Vagina (tissue), 2 donors: ENCODE measurements around the gene SPOCK1. TPM values are rescaled to one million over a fixed set of nuclear protein-coding genes. Genes with fewer than 3 reads are reported as not detected.

Experiments
- DNase-seq, 2 donors: peaks; one replicate each; pipeline ENCODE4 v3.0.0-alpha.2; 2017; ENCODE audit errors: extremely low spot score in 2 of 2
- H3K27ac ChIP-seq: fragments of 200-600 bp; sonication (generic); one replicate; pipeline ENCODE4 v1.5.1; 2019
- H3K27me3 ChIP-seq: fragments of 200-600 bp; sonication (generic); one replicate; pipeline ENCODE4 v1.5.1; 2019
- H3K36me3 ChIP-seq, 2 donors: fragments of 200-600 bp; sonication (generic); one replicate each; pipeline ENCODE4 v1.5.1; 2017 to 2019
- H3K4me1 ChIP-seq: fragments of 200-600 bp; sonication (generic); one replicate; pipeline ENCODE4 v1.5.1; 2019
- H3K4me3 ChIP-seq, 2 donors: fragments of 200-600 bp; sonication (generic); 1 replicate in 1 of 2; 2 replicates in 1 of 2; pipeline ENCODE4 v1.5.1; 2016 to 2019
- H3K9me3 ChIP-seq: fragments of 200-600 bp; sonication (generic); one replicate; pipeline ENCODE4 v1.5.1; 2019
- POLR2A ChIP-seq, 2 donors: fragments of 450-650 bp; IDR thresholded peaks; one replicate each; pipeline ENCODE4 v1.6.1; 2017; ENCODE audit warnings: antibody characterized with exemption in 2 of 2, mild to moderate bottlenecking in 2 of 2, moderate library complexity in 2 of 2
- POLR2AphosphoS5 ChIP-seq, 2 donors: sonication (generic); formaldehyde crosslinking; IDR thresholded peaks; one replicate each; pipeline ENCODE4 v1.9.0; 2017; ENCODE audit warnings: antibody characterized with exemption in 2 of 2, mild to moderate bottlenecking in 2 of 2, low read depth in 1 of 2; ENCODE audit not compliant: insufficient read depth in 1 of 2
- intact Hi-C: fragments of 100-400 bp; cut with DNase I; formaldehyde crosslinking; loops from one replicate; pipeline ENCODE4 v1.15.1; 2023
- total RNA-seq: library from RNA; depleted of rRNA; stranded (reverse); fragments of >200 nt; gene quantifications from one replicate; pipeline ENCODE4 v1.2.3, GENCODE V29; 2016
- TF ChIP-seq, protein P1 (sequence below), 3 experiments: fragments of 450-650 bp in 2 of 3; fragments of 200-600 bp in 1 of 3; sonication (generic) in 1 of 3; IDR thresholded peaks; one replicate each; pipeline ENCODE4 v1.5.1; 2017 to 2019; ENCODE audit warnings: antibody characterized with exemption in 3 of 3, mild to moderate bottlenecking in 2 of 3, moderate library complexity in 2 of 3

Gene SPOCK1
- total RNA-seq, 1 donor from 2014 or later = 70.7 TPM

- Histone ChIP-seq H3K27me3 (no peaks in the 10 kb centered on the region), H3K4me3 (no peak overlapping the region), H3K27ac (no peak overlapping the region), H3K4me1 (no peaks in the 10 kb centered on the region), H3K36me3 (no peaks in the 10 kb centered on the region), H3K9me3 (no peaks in the 10 kb centered on the region)
- TF ChIP-seq, protein P1, sequence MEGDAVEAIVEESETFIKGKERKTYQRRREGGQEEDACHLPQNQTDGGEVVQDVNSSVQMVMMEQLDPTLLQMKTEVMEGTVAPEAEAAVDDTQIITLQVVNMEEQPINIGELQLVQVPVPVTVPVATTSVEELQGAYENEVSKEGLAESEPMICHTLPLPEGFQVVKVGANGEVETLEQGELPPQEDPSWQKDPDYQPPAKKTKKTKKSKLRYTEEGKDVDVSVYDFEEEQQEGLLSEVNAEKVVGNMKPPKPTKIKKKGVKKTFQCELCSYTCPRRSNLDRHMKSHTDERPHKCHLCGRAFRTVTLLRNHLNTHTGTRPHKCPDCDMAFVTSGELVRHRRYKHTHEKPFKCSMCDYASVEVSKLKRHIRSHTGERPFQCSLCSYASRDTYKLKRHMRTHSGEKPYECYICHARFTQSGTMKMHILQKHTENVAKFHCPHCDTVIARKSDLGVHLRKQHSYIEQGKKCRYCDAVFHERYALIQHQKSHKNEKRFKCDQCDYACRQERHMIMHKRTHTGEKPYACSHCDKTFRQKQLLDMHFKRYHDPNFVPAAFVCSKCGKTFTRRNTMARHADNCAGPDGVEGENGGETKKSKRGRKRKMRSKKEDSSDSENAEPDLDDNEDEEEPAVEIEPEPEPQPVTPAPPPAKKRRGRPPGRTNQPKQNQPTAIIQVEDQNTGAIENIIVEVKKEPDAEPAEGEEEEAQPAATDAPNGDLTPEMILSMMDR (IDR thresholded peaks at IDR 0.05) = no peak
- no peak for TF ChIP-seq POLR2AphosphoS5 (IDR thresholded peaks at IDR 0.05; ENCODE audit: insufficient read depth in 1 of 2, low read depth in 1 of 2)
- no peak for TF ChIP-seq POLR2A (IDR thresholded peaks at IDR 0.05)
- no peak for DNase-seq
- intact Hi-C loops = no loop called here
Observed at GRCh38 chr5:137340881-137341280, 158.2 kb downstream of the SPOCK1 start.

DNA sequence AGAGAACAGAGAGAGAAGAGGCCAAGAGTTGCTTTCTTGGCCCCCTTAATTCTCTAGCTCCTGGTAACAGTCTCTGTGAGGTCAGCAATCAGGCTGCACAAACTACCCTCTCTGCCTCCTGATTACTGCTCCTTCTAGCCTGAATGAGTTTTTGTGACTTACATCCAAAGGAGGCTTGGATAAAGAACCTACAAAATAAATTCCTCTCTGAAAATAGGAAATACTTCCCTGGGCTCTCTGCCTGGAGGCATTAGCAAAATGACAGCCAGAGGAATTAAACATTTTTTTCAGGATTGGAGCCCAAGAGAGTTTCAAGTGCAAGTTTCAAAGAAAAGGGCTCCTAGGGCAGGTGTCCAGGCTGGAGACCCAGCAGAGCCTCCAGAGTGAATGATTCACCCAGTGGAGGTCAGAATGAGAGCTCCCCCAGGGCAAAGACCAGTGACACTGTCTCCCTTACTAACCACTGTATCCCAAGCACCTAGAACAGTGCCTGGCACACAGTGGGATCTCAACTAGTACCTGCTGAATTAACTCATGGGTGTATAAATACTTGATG lies 162.5 kb downstream of the SPOCK1 start:
- no peak overlapping the region for H3K4me3 ChIP-seq
- no peaks in the 10 kb centered on the region for H3K4me1 ChIP-seq
- intact Hi-C loops = no loop called here
- H3K9me3 ChIP-seq = no peaks in the 10 kb centered on the region
- H3K36me3 ChIP-seq = no peaks in the 10 kb centered on the region
- TF ChIP-seq POLR2AphosphoS5 (IDR thresholded peaks at IDR 0.05; ENCODE audit: insufficient read depth in 1 of 2, low read depth in 1 of 2) = no peak
- TF ChIP-seq, protein P1 (IDR thresholded peaks at IDR 0.05) = no peak
- TF ChIP-seq POLR2A (IDR thresholded peaks at IDR 0.05) = no peak
- no peak for DNase-seq
- no peaks in the 10 kb centered on the region for H3K27me3 ChIP-seq
- H3K27ac ChIP-seq = no peak overlapping the region

GRCh38 chr5:137336161-137336560 lies 163.0 kb downstream of the SPOCK1 start:
- no peaks in the 10 kb centered on the region for H3K36me3 ChIP-seq
- no peaks in the 10 kb centered on the region for H3K27me3 ChIP-seq
- DNase-seq = no peak
- intact Hi-C loops = no loop called here
- no peaks in the 10 kb centered on the region for H3K9me3 ChIP-seq
- H3K4me1 ChIP-seq = no peaks in the 10 kb centered on the region
- H3K4me3 ChIP-seq = no peak overlapping the region
- no peak for TF ChIP-seq POLR2A (IDR thresholded peaks at IDR 0.05)
- TF ChIP-seq POLR2AphosphoS5 (IDR thresholded peaks at IDR 0.05; ENCODE audit: insufficient read depth in 1 of 2, low read depth in 1 of 2) = no peak
- TF ChIP-seq, protein P1 (IDR thresholded peaks at IDR 0.05) = no peak
- no peak overlapping the region for H3K27ac ChIP-seq

DNA sequence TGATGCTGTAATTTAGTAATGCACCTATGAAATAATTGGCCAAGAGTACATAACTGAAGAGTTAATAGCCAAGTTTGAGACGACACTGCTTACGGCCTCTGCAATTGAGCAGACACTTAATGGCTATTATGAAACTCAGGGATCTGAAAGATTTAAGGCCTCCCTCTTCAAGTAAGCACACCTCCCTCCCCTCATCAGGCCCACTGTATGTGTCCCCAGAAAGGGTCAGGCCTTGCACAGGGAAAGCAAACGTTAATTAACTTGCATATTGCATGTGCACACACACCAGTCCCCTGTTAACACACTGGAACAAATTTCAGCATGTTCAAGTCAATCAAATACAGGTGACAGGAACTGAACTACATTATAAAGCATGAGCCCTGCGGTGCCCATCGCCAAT lies 163.6 kb downstream of the SPOCK1 start:
- TF ChIP-seq POLR2AphosphoS5 (IDR thresholded peaks at IDR 0.05; ENCODE audit: insufficient read depth in 1 of 2, low read depth in 1 of 2) (no peak), POLR2A (IDR thresholded peaks at IDR 0.05) (no peak)
- TF ChIP-seq, protein P1 (IDR thresholded peaks at IDR 0.05) = no peak
- Histone ChIP-seq H3K27me3 (no peaks in the 10 kb centered on the region), H3K9me3 (no peaks in the 10 kb centered on the region), H3K4me1 (no peaks in the 10 kb centered on the region), H3K4me3 (no peak overlapping the region), H3K36me3 (no peaks in the 10 kb centered on the region), H3K27ac (no peak overlapping the region)
- DNase-seq = no peak
- intact Hi-C loops = no loop called here

DNA sequence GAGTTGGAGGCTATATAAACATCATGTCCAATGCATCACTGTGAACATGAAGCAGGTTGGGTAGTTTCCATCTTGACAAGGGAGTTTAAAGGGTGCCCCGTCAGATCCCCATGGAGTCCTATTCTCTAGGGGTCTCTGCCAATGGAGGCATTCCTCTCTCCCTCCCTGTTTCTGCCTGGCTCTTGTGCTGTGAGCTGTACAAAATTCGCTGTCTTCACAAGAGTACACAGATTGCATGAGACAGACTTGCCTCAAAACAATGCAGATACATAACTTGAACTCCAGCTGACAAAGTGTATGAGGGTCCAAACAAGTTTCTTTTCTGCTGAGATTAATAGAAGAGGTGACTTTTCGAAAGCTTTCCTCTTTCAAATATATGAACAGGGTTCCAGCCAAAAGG lies 165.2 kb downstream of the SPOCK1 start:
- H3K27ac ChIP-seq = no peak overlapping the region
- H3K4me3 ChIP-seq = no peak overlapping the region
- no peaks in the 10 kb centered on the region for H3K4me1 ChIP-seq
- H3K27me3 ChIP-seq = no peaks in the 10 kb centered on the region
- H3K9me3 ChIP-seq = no peaks in the 10 kb centered on the region
- no peaks in the 10 kb centered on the region for H3K36me3 ChIP-seq
- DNase-seq = no peak
- TF ChIP-seq, protein P1 (IDR thresholded peaks at IDR 0.05) = no peak
- TF ChIP-seq POLR2AphosphoS5 (IDR thresholded peaks at IDR 0.05; ENCODE audit: insufficient read depth in 1 of 2, low read depth in 1 of 2) = no peak
- no peak for TF ChIP-seq POLR2A (IDR thresholded peaks at IDR 0.05)
- intact Hi-C loops = no loop called here
